ENCODE results near the gene WFS1. TPM values are rescaled to one million over a fixed set of nuclear protein-coding genes. Genes with fewer than 3 reads are reported as not detected.

Gene WFS1
- polyA plus RNA-seq, 1 of the 3 experiments (the other 2 are of a cell fraction) = 18.7 TPM

GRCh38 chr4:6230502-6230785 is 39.2 kb upstream of the WFS1 start:
- H3K27me3 ChIP-seq (ENCODE audit: insufficient read depth) = no peaks in the 10 kb centered on the region
- no peaks in the 10 kb centered on the region for H3K9me3 ChIP-seq
- no peak overlapping the region for H3K4me3 ChIP-seq (ENCODE audit: low read depth in 2 of 2, low read length in 1 of 2)
- no peak for DNase-seq
- peaks cover 0 to 27% of the 10 kb centered on the region in 2 experiments; a peak in 2 of 4 replicates for H3K4me1 ChIP-seq (ENCODE audit: control insufficient read depth in 1 of 2, insufficient read depth in 2 of 2, low read depth in 1 of 2, low read length in 1 of 2)
- H3K36me3 ChIP-seq (replicated peaks in 1 of 2; ENCODE audit: control insufficient read depth in 1 of 2, insufficient read depth in 2 of 2, low read length in 1 of 2) = no peaks in the 10 kb centered on the region
- H3K27ac ChIP-seq (ENCODE audit: low read depth in 2 of 2, low read length in 1 of 2) = no peak overlapping the region
- CTCF ChIA-PET = interaction anchor here (1.2 to 4.1 kb wide), 4 partner anchors 15 to 232 kb away, joined by 3 to 30 read pairs (median 6); no protein-coding TSS in a partner anchor
- POLR2A ChIA-PET = no interaction called here
- TF ChIP-seq MXI1 (IDR thresholded peaks at IDR 0.05; ENCODE audit: low read depth, low read length) = no peak
- no peak for TF ChIP-seq CHD2 (IDR thresholded peaks at IDR 0.05; ENCODE audit: low read length, partially characterized antibody)
- TF ChIP-seq RXRA (IDR thresholded peaks at IDR 0.05; ENCODE audit: borderline replicate concordance, low read depth) = no peak
- no peak for TF ChIP-seq REST (IDR thresholded peaks at IDR 0.05; ENCODE audit: low read depth, low read length)
- TF ChIP-seq RCOR1 (IDR thresholded peaks at IDR 0.05; ENCODE audit: low read length) = no peak
- no peak for TF ChIP-seq RFX5 (IDR thresholded peaks at IDR 0.05; ENCODE audit: low read length)
- no peak for TF ChIP-seq FOXM1 (IDR thresholded peaks at IDR 0.05; ENCODE audit: low read depth)
- no peak for TF ChIP-seq NFIC (IDR thresholded peaks at IDR 0.05; ENCODE audit: borderline replicate concordance)
- TF ChIP-seq EZH2phosphoT487 (IDR thresholded peaks at IDR 0.05; ENCODE audit: borderline replicate concordance, low read depth) = no peak
- TF ChIP-seq ELF1 (IDR thresholded peaks at IDR 0.05) = no peak
- no peak for TF ChIP-seq FOXJ3 (CRISPR knock-in tag; IDR thresholded peaks at IDR 0.05)
- TF ChIP-seq TCF12 (IDR thresholded peaks at IDR 0.05) = no peak
- TF ChIP-seq MEF2A (IDR thresholded peaks at IDR 0.05; ENCODE audit: borderline replicate concordance, low read depth) = no peak
- no peak for TF ChIP-seq MAX (IDR thresholded peaks at IDR 0.05; ENCODE audit: low read depth)
- TF ChIP-seq EP300 (IDR thresholded peaks at IDR 0.05; ENCODE audit: borderline replicate concordance in 1 of 2, low read depth in 1 of 2, low read length in 1 of 2) = no peak
- TF ChIP-seq TAF1 (IDR thresholded peaks at IDR 0.05; ENCODE audit: borderline replicate concordance, low read depth, low read length) = no peak
- no peak for TF ChIP-seq USF2 (IDR thresholded peaks at IDR 0.05; ENCODE audit: borderline replicate concordance, low read depth, low read length)
- no peak for TF ChIP-seq GABPA (IDR thresholded peaks at IDR 0.05; ENCODE audit: low read depth)
- TF ChIP-seq PBX3 (IDR thresholded peaks at IDR 0.05) = no peak
- no peak for TF ChIP-seq TEAD4 (IDR thresholded peaks at IDR 0.05; ENCODE audit: borderline replicate concordance, insufficient read depth)
- no peak overlapping the region for H2AFZ ChIP-seq (ENCODE audit: low read depth)
- H3K9ac ChIP-seq = no peak overlapping the region
- WGBS (ENCODE audit: low lambda C conversion rate) = 0% methylated on average over 1 of the region's 3 CpGs
- no peaks in the 10 kb centered on the region for H3K79me2 ChIP-seq (ENCODE audit: insufficient read depth)
- no peak overlapping the region for H3K4me2 ChIP-seq
- H3F3A ChIP-seq (replicated peaks; ENCODE audit: insufficient read depth) = no peaks in the 10 kb centered on the region
- H4K20me1 ChIP-seq (ENCODE audit: insufficient read depth) = no peaks in the 10 kb centered on the region
- no peaks in the 10 kb centered on the region for H3K9me2 ChIP-seq
